AG10803 (cell line): ENCODE results near the gene KCNH2.

ENCODE experiments used
- DNase-seq: peaks from one replicate; pipeline ENCODE4 v3.0.0; 2010; ENCODE audit warnings: low read depth
- H3K4me3 ChIP-seq: 2 replicates; pipeline ENCODE4 v1.5.1; 2011; ENCODE audit warnings: mild to moderate bottlenecking, low read length, control low read depth
- TF ChIP-seq, protein P1 (sequence below): conservative IDR thresholded peaks from 2 replicates; pipeline ENCODE4 v1.5.1; 2011; ENCODE audit warnings: mild to moderate bottlenecking, low read length, control low read depth, inconsistent platforms

The KCNH2 gene

DNA sequence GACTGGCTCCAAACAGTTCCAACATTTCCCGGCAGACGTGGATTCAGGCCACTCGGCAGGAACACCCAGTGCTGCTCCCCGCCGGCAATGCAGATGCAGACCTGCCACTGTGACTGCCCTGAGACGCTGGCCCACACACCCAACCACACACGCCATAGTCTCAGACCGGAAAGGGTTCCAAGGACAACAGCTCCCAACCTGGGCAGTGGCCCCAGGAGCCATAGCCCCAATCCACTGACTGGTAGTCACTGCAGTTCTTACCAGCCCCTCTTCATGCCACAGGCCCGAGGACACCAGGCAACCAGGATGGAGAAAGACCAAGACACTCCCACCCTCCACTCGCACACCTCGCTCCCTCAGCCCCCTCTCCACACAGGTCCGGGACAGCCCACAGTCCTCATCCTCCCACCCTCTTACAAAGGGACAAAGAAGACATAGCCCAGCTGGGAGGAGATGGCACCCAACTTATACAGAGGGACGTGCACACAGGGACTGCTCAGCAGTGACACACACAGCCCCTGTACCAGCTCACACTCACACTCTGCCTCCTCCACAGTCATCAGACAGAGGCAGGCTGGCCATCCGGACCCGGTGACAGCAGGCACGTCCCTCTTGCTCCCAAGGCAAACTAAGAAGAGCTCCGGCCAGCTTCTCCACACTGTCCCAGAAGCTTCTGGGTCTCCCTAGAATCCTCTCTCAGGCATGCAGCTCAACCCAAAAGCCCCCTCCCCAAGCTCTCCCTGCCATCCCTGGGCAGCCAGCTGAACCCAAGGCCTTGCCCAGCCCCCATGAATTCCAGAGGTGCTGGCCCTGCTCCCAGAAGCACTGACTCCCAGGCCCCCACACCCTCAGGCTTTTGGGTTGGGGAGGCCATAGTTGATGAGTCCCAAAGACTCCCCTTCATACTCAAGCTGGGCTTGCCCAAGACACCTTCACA lies 24.8 kb downstream of the KCNH2 start:
- DNase-seq: no peak
- H3K4me3 ChIP-seq: no peak overlapping the region
- TF ChIP-seq, protein P1, sequence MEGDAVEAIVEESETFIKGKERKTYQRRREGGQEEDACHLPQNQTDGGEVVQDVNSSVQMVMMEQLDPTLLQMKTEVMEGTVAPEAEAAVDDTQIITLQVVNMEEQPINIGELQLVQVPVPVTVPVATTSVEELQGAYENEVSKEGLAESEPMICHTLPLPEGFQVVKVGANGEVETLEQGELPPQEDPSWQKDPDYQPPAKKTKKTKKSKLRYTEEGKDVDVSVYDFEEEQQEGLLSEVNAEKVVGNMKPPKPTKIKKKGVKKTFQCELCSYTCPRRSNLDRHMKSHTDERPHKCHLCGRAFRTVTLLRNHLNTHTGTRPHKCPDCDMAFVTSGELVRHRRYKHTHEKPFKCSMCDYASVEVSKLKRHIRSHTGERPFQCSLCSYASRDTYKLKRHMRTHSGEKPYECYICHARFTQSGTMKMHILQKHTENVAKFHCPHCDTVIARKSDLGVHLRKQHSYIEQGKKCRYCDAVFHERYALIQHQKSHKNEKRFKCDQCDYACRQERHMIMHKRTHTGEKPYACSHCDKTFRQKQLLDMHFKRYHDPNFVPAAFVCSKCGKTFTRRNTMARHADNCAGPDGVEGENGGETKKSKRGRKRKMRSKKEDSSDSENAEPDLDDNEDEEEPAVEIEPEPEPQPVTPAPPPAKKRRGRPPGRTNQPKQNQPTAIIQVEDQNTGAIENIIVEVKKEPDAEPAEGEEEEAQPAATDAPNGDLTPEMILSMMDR: no peak

DNA sequence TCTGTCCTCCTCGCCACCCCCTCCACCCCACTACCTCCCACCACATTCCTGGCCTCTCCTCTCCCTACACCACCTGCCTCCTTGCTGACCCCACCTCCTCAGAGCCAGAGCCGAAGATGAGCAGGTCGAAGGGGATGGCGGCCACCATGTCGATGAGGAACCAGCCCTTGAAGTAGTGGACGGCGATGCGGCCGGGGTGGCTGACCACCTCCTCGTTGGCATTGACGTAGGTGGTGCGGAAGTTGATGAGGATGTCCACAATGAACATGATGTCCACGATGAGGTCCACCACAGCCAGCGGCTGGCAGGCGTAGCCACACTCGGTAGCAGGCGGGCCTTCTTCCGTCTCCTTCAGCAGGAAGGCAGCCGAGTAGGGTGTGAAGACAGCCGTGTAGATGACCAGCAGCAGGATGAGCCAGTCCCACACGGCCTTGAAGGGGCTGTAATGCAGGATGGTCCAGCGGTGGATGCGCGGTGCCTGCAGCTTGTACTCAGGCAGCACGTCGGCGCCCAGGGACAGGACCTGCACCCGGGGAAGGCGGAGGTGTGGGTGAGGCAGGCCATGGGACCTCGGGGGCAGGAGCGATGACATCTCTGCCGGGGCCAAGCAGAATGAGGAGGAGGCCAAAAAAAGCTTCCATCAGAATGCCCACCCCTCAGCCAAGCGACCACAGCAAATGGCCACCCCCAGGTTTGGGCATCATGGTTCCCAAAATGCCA lies 25.6 kb downstream of the KCNH2 start:
- DNase-seq: no peak
- no peak overlapping the region for H3K4me3 ChIP-seq
- TF ChIP-seq, protein P1: no peak

DNA sequence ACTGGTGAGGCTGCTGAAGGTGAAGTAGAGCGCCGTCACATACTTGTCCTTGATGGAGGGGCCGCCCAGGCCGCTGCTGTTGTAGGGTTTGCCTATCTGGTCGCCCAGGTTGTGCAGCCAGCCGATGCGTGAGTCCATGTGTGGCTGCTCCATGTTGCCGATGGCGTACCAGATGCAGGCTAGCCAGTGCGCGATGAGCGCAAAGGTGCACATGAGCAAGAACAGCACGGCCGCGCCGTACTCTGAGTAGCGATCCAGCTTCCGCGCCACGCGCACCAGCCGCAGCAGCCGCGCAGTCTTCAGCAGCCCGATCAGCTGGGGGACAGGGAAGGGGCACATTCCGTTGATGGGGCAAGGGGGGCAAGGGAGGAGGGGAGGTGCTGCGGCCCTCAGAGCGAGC lies 26.6 kb downstream of the KCNH2 start:
- no peak for DNase-seq
- H3K4me3 ChIP-seq: no peak overlapping the region
- TF ChIP-seq, protein P1: no peak

DNA sequence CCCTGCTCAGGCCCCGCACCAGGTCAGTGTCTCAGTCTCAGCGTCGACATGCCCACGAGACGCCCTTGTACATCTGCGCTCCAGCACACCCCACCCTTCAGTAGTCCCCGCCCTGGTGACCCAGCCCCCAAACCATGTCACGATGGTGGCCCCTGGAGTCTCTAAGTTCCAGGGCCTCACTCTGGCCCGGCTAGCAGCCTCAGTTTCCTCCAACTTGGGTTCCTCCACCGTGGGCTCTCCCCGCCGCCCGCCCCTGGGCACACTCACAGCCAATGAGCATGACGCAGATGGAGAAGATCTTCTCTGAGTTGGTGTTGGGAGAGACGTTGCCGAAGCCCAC lies 27.0 kb downstream of the KCNH2 start:
- DNase-seq: no peak
- TF ChIP-seq, protein P1: no peak
- H3K4me3 ChIP-seq: no peak overlapping the region

DNA sequence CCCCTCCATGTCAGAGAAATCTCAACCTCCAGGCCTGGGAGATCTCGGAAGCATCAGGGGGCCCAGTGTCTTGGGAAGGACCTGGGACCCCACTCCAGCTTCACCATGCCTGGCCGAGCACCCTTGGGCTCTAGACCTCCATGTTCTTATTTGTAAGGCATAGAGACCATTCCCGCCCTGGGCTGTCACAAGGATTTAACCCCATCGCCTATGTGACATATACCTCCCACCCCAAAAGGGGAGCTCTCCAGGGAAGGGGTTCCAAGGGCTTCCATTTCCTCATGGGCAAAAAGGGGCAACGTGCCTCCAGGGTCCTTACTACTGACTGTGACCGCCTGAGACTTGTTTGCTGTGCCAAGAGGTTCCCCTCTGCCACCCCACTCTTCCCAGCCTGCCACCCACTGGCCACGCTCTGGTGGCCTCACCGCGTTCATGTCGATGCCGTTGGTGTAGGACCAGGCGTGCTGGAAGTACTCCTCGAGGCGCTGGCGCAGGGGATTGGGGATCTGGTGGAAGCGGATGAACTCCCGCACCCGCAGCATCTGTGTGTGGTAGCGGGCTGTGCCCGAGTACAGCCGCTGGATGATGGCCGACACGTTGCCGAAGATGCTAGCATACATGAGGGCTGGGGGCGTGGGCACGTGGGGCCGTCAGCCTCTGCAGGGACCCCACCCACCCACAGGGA lies 27.5 kb downstream of the KCNH2 start:
- TF ChIP-seq, protein P1: no peak
- no peak for DNase-seq
- H3K4me3 ChIP-seq: no peak overlapping the region

DNA sequence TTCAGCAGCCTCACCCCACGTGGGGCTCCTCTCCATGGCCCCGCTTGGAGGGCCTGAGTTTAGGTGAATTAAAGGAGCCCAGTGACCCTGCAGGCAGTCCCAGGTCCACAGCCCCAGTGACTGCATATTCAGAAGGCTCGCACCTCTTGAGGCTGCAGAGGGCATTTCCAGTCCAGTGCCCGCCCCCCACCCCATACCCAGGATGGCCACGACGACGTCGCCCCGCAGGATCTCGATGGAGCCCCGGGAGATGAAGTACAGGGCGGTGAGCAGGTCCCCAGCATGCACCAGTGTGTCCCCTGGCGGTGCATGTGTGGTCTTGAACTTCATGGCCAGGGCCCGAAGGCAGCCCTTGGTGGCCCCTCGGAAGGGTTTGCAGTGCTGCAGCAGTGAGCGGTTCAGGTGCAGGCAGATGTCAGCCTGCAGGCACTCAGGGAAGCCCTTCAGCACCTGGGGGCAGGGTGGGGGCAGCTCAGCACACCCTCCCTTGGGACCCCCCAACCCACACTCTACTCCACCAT lies 28.1 kb downstream of the KCNH2 start:
- H3K4me3 ChIP-seq: no peak overlapping the region
- TF ChIP-seq, protein P1: no peak
- no peak for DNase-seq
